D721Med (cell line): Measurements from ENCODE around the gene TSC22D4.

ENCODE experiments used
- DNase-seq: peaks from one replicate; pipeline ENCODE4 v3.0.0; 2011; ENCODE audit warnings: low spot score; ENCODE audit not compliant: insufficient read length
- FAIRE-seq: peaks from 2 replicates; lab custom pipeline; 2011; peaks lifted over from hg19 to GRCh38; lab: Jason Lieb, UNC
- CTCF ChIP-seq: IDR thresholded peaks from 2 replicates; pipeline ENCODE4 v1.5.1; 2012; ENCODE audit warnings: mild to moderate bottlenecking, control low read depth; ENCODE audit not compliant: insufficient read depth; ENCODE audit errors: missing control alignments

Gene TSC22D4

GRCh38 chr7:100490483-100491191 lies 11.6 kb upstream of the TSC22D4 start:
- no peak for FAIRE-seq
- no peak for DNase-seq

DNA sequence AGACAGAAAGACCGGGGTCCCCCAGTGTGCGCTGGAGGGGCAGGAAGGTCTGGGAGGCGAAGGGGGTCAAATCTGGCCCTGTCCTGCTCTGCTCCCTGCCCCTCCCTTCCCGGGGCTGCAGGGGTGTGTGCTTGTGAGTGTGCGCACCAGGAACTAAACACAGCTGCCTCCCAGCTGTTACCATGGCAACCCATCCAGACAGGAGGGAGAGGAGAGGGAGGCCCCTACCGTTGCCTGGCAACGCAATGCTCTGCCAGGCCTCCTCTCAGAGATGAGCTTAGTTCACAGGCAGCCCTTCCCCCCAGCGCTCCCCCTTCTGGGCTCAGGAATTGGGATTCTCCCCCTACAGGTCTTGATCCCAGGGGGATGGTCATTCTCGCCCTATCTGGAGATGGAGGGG lies 10.8 kb upstream of the TSC22D4 start:
- TF ChIP-seq CTCF, result no peak
- DNase-seq (peak; percentile 100), FAIRE-seq (no peak)

More at GRCh38 chr7:100490483-100491191, 11.6 kb upstream of the TSC22D4 start:
- no peak for TF ChIP-seq CTCF

DNA sequence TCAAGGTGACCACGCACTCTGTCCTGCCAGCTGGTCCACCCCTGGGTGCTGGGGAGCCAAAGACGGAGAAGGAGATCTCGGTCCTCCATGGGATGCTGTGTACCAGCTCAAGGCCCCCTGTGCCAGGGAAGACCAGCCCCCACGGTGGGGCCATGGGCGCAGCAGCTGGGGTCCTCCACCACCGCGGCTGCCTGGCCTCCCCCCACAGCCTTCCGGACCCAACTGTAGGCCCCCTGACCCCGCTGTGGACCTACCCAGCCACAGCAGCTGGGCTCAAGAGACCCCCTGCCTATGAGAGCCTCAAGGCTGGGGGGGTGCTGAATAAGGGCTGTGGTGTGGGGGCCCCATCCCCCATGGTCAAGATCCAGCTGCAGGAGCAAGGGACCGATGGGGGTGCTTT lies 10.1 kb upstream of the TSC22D4 start:
- FAIRE-seq (no peak), DNase-seq (no peak)
- TF ChIP-seq CTCF, result no peak

DNA sequence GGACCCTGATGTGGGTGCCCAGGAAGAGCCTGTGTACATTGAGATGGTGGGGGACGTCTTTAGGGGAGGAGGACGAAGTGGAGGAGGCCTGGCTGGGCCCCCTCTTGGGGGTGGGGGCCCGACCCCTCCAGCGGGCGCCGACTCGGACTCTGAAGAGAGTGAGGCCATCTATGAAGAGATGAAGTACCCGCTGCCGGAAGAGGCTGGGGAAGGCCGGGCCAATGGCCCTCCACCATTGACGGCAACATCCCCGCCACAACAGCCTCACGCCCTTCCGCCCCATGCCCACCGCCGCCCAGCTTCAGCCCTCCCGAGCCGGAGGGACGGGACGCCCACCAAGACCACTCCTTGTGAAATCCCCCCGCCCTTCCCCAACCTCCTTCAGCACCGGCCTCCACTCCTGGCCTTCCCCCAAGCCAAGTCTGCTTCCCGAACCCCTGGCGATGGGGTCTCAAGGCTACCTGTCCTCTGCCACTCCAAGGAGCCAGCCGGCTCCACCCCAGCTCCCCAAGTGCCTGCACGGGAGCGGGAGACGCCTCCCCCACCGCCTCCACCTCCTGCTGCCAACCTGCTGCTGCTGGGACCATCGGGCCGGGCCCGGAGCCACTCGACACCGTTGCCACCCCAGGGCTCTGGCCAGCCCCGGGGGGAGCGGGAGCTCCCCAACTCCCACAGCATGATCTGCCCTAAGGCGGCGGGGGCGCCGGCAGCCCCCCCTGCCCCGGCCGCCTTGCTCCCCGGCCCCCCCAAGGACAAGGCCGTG lies 9.5 kb upstream of the TSC22D4 start:
- no peak for TF ChIP-seq CTCF
- DNase-seq (no peak), FAIRE-seq (no peak)

GRCh38 chr7:100486753-100487446 lies 7.9 kb upstream of the TSC22D4 start:
- DNase-seq (no peak), FAIRE-seq (no peak)
- TF ChIP-seq CTCF, result no peak

- no peak for FAIRE-seq
- TF ChIP-seq CTCF, result no peak
- DNase-seq, result no peak
Observed at GRCh38 chr7:100486111-100486636, 7.2 kb upstream of the TSC22D4 start.
